GM12891 (cell line): ENCODE results near the gene AGBL5.

ENCODE experiments used
- POLR2A ChIP-seq: IDR thresholded peaks from 2 replicates; pipeline ENCODE4 v1.6.1; 2011; ENCODE audit warnings: low read depth, low read length, control low read depth
- POLR2AphosphoS5 ChIP-seq: IDR thresholded peaks from 2 replicates; pipeline ENCODE4 v1.6.1; 2011; ENCODE audit warnings: low read depth, low read length, control low read depth
- POU2F2 ChIP-seq: IDR thresholded peaks from 2 replicates; pipeline ENCODE4 v1.6.1; 2011; ENCODE audit warnings: low read depth, mild to moderate bottlenecking, control low read depth, low read length, moderate library complexity
- SPI1 ChIP-seq: IDR thresholded peaks from 2 replicates; pipeline ENCODE4 v1.6.1; 2011; ENCODE audit warnings: low read depth, low read length, control low read depth
- TAF1 ChIP-seq: IDR thresholded peaks from 2 replicates; pipeline ENCODE4 v1.6.1; 2011; ENCODE audit warnings: low read depth, low read length, control low read depth

- TF ChIP-seq POLR2AphosphoS5 = no peak
- TF ChIP-seq POLR2A = no peak
- no peak for TF ChIP-seq TAF1
- TF ChIP-seq POU2F2 = no peak
- TF ChIP-seq SPI1 = no peak
These were observed 13.5 kb upstream of the AGBL5 start for GRCh38 chr2:27038012-27038411.
